ELF-1 (cell line): ENCODE measurements around the gene DBT.
"Not testable (repeated sequence)": the region's sequence is repeated elsewhere in the genome, so short reads cannot be mapped to it uniquely, and the experiment has no call there.

Source experiments
- DNase-seq: peaks from one replicate; pipeline ENCODE4 v3.0.0-alpha.2; 2016; ENCODE audit warnings: low read depth, low spot score

DBT gene

DNA sequence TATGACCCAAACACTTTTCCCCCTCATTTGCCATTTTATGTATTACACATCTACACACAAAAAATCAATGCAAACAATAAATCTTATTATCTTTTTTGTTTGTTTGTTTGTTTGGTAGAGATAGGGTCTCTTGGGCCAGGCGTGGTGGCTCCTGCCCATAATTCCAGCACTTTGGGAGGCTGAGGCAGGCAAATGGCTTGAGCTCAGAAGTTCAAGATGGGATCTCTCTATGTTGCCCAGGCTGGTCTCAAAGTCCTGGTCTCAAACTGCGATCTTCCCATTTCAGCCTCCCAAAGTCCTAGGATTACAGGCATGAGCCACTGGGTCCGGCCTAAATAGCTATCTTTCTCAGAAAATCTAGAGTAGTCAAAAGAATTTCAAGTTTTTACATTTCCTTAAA is 1.2 kb upstream of the DBT start:
- no peak for DNase-seq

- no peak for DNase-seq
Observed at GRCh38 chr1:100250264-100250663, 630 bp upstream of the DBT start.

- DNase-seq, result no peak
Observed at GRCh38 chr1:100249155-100249536, 488 bp downstream of the DBT start.

DNA sequence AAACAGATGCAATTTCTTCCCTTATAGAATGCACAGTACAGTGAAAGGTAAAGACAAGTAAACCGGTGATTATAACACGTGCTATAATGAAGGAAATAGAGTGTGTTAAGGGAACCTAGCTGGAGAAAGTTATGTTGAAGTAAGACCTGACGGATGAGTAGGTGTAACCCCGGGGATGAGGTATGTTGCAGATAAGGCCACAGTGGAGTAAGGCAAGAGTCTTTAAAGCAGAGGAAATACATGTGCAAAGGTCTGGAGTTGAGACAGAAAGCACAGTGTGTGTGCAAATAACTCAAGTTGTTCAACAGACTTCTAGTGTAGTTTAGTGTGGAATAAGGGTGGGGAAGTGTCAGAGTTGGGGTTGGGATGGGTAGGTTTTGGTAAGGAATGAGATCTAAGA is 2.9 kb downstream of the DBT start:
- DNase-seq, result no peak

DNA sequence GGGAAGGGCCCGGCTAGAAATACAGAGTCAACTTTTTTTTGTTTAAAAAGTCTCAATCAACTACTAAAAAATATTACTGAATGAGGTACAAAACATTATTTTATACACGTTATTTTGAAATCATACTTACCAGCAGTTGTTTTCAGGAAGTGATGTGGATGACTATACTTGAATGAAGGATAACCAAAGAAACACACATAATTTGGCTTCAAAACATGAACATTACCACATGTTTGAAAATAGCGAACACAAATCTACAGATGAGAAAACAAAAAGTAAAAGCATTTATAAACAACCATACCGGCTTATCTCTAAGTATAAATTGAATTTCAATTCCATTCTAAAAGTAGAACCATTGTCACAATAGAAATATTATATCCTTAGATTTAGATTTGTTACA is 9.0 kb downstream of the DBT start:
- DNase-seq, result no peak

GRCh38 chr1:100239961-100240360 is 9.7 kb downstream of the DBT start:
- DNase-seq, result no peak

DNA sequence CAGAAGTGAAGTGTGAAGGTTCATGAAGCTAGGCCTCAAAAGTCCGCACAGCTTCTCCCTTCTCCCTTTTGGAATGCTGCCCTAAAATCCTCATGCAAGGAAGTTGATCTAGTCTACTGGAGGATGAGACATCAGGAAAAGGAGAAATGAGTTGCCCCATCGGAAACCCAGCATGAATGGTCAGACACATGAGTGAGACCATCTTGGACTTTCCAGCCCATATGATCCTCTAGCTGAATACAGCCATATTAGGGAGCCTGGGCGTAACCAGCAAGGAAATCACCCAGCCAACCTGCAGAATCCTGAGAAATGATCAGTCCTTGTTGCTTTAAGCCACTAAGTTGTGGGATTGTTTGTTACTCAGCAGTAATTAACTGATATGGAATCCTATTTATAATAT is 12.5 kb downstream of the DBT start:
- no peak for DNase-seq

GRCh38 chr1:100234432-100234831 is 15.2 kb downstream of the DBT start:
- DNase-seq, result no peak

DNA sequence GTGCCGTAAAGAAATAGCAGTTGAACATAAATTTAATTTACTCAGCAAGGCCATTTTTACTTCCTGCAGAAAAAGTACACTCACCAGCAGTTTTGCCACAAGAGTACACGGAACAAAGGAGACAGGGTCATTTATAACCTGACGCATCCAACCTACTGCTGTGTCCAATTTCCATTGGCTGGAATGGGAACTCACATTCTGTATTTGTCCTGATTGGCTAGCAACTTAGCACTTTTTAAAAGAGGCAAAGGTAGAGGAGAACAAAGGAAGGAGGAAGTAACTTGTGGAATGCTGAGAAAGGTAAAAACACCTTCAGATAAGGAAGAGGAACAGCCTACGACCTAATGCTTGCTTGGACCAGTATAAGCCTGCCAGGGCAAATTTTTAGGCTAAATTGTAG is 16.1 kb downstream of the DBT start:
- DNase-seq, result not testable (repeated sequence)

DNA sequence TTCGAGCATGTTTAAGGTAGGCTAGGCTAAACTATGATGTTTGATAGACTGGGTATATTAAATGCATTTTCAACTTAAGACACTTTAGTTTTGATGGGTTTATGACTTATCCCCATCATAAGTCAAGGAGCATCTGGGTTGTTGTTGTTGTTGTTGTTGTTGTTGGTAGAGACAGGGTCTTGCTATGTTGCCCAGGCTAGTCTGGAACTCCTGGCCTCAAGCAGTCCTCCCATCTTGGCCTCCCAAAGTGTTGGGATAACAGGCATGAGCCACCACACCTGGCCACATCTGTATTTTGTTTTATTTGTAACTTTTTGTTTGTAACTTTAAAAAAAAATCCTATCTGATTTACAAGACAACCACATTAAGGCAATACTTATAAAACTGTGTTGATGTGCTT is 17.5 kb downstream of the DBT start:
- no peak for DNase-seq

DNA sequence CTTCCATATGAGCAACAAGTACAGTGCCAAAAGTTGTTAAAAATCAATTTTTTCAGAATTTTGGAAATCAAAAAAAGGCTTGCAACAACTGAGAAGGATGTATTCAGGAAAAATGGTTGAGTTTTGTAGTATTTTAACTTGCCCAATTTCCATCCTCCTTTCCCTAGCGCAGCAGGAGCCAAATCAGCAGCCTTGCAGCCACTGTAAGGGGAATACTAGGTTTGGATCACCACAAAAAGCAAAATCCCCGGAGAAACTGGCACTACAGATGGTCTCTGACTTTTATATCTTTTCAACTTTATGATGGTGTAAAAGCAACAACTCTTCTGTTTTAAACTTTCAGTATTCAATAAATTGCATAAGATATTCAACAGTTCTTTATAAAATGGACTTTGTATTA is 17.9 kb downstream of the DBT start:
- no peak for DNase-seq

DNA sequence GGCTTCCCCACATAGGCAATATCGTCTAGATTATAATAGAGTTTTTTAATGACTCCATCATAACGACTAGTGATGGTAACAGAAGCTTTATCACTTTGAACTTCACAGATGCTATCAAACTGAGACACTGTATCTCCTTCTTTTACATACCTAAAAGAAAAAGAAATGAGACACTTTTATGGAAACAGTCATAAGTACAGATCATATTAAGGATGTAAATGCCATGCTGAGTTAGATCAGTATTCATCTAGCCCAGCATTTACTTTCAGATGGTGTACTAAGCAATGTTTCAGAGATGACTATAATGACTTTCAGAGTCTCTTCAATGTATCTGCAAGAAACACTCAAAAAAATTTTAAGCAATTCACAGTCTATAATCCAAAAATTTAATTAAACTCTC is 18.9 kb downstream of the DBT start:
- DNase-seq, result no peak

DNA sequence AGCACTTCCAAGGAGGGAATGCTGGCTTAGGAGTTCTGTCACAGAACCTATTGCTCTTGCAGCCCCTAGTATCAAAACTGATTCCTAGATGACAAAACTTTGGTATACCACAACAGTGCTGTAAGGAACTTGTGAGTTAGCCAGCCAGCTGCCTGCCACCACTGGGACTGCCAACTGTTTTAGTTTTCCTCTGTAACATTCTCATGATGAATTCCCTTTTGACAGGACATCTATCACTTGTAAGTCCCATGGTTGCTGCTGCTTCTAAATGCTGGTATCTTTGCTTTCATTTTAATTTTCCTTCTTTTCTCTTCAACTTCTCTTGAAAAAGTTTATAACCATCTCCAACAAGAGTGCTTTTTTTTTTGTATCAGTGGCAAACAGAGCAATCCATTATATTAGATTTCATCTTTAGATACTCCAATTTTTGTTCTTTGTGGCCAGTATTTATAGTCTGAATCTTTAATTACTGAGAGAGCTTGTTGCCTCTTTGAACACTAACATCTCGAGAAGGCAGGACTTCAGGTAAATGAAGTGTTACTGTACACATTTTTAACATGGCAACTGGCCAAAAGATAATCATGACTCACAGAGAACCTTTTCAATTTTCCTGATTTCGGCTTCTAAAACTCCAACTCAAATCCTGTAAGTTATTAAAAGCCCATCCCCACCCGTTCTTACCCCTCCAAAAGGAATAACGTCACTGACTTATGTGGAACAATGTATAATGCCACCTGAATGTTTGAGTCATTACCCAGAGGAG is 19.8 kb downstream of the DBT start:
- no peak for DNase-seq

DNA sequence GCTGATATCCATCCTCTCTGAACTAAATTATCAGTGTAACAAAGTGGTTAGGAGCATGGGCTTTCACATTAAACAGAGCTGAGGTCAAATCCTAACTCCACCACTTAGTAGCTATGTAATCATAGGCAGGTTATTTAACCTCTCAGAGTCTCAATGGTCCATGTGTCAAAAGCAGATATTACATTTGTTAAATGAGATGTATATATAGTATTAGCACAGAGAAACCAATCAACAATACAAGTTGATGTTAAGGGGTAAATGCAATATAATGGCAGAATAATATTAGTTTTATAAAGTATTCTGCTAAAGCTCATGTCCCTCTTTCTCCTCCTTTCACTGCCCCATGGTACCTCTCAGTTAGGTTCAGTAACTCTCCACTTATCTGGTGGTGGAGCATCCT is 27.2 kb downstream of the DBT start:
- no peak for DNase-seq

DNA sequence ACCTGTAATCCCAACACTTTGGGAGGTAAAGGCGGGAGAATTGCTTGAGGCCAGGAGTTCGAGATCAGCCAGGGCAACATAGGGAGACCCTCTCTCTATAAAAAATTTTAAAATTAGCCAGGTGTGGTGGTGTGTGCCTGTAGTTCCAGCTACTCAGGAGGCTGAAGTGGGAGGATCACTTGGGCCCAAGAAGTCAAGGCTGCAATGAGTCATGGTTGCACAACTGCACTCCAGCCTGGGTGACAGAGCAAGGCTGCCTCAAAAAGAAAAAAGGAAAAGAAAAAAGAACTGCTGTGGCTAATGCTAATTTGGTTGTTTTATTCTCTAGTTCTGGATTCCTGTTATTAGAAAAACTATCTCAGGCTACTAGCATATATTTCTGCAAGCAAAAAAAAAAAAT is 29.8 kb downstream of the DBT start:
- DNase-seq, result no peak

DNA sequence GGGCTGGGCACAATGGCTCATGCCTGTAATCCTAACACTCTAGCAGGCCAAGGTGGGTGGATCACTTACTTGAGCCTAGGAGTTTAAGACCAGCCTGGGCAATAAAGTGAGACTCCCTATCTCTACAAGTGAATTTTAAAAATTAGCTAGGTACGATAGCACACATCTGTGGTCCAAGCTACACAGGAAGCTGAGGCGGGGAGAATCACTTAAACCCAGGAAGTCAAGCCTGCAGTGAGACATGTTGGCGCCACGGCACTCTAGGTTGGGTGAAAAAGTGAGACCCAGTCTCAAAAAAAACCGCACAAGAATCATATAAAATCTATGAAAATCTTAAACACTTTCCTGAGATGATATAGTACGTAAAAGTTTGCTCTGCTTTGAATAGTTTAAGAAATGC is 30.2 kb downstream of the DBT start:
- no peak for DNase-seq

DNA sequence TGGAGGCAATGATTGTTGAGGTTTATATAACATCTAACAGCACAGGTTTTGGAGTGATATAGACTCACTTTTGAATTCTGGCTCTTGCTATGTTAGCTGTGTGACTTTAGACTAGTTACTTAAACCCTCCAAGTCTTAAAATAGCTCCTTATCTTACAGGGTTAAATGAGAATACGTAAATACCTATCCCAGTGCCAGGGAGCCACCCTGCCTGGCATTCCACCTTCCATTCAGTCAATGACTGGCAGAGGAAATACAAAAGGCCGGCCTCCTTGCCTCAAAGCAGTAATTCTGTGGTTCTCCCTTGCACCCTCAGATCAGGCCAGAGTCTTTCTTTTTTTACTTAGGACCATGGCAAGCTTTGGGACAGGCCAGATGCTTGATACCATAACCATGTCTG is 31.8 kb downstream of the DBT start:
- DNase-seq, result no peak

DNA sequence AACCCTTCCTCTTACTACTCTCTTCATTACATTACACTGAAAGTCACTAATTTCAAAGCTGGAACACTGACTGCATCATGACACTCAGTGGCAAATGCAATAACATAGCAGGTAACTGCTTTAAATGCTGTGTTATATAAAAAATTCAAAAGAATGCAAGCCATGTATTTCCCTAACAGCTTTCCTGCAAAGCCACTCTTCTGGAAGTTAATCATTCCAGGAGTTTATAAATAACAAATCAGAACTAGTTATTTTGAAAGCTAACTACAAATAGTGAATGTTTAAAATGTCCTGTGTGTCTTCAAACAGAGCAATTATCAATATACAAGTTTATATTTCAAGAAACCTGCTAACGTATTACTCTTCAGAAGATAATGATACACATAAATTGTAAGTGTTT is 34.5 kb downstream of the DBT start:
- DNase-seq, result no peak

DNA sequence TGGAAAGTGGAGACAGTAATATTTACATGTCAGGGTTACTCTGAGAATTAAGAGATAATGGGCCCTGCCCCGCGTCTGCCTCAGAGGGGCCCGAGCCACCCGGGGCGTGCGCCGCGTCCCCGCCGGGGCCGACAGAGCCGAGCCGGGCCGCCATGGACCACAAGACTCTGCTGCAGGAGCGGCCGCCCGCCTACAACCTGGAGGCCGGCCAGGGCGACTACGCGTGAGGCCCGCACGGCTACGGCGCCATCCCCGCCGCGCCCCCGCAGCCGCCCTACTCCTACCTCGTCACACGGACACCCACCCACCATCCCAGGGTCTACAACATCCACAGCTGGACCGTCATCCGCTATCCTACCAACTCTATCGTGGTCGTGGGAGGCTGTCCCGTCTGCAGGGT is 36.5 kb downstream of the DBT start:
- DNase-seq, result no peak

GRCh38 chr1:100206301-100206700 is 43.3 kb downstream of the DBT start:
- DNase-seq, result no peak

GRCh38 chr1:100205593-100205992 is 44.0 kb downstream of the DBT start:
- not testable (repeated sequence) for DNase-seq

GRCh38 chr1:100205103-100205502 is 44.5 kb downstream of the DBT start:
- DNase-seq, result not testable (repeated sequence)

DNA sequence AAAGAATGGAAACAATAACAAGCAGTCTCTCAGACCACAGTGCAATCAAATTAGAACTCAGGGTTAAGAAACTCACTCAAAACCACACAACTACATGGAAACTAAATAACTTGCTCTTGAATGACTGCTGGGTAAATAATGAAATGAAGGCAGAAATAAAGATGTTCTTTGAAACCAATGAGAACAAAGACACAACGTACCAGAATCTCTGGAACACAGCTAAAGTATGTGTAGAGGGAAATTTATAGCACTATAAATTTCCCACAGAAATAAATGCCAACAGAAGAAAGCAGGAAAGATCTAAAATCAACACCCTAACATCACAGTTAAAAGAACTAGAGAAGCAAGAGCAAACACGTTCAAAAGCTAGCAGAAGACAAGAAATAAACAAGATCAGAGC is 46.9 kb downstream of the DBT start:
- DNase-seq, result not testable (repeated sequence)

- peak; percentile 76 for DNase-seq
Observed at GRCh38 chr1:100200060-100200459, 49.6 kb downstream of the DBT start.
